ENCODE results near the gene TM9SF3.

GRCh38 chr10:96478355-96478754 lies 108.5 kb downstream of the TM9SF3 start:
- no peak for TF ChIP-seq CTCF (conservative IDR thresholded peaks at IDR 0.05; ENCODE audit: low read depth, low read length)
- no peak for TF ChIP-seq RCOR1 (IDR thresholded peaks at IDR 0.05; ENCODE audit: insufficient replicate concordance, low read length)
- no peak for TF ChIP-seq USF2 (IDR thresholded peaks at IDR 0.05; ENCODE audit: low read depth, low read length)
- no peak for TF ChIP-seq RFX5 (IDR thresholded peaks at IDR 0.05; ENCODE audit: low read depth, low read length)
- TF ChIP-seq POLR2A (IDR thresholded peaks at IDR 0.05; ENCODE audit: low read depth, low read length): no peak
- TF ChIP-seq SMC3 (IDR thresholded peaks at IDR 0.05; ENCODE audit: low read depth, low read length): no peak
- TF ChIP-seq RAD21 (IDR thresholded peaks at IDR 0.05; ENCODE audit: low read length): no peak
- no peak for TF ChIP-seq MAFK (IDR thresholded peaks at IDR 0.05; ENCODE audit: low read depth, low read length)
- no peak for TF ChIP-seq BHLHE40 (IDR thresholded peaks at IDR 0.05; ENCODE audit: low read depth, low read length)
- no peak for TF ChIP-seq CHD1 (IDR thresholded peaks at IDR 0.05; ENCODE audit: low read depth, low read length)
- no peak for TF ChIP-seq ELK1 (IDR thresholded peaks at IDR 0.05; ENCODE audit: borderline replicate concordance, low read depth, low read length)
- TF ChIP-seq NFE2L2 (IDR thresholded peaks at IDR 0.05; ENCODE audit: low read depth, low read length): no peak
- no peak for TF ChIP-seq CEBPB (IDR thresholded peaks at IDR 0.05; ENCODE audit: low read depth, low read length)
- no peak for TF ChIP-seq MXI1 (IDR thresholded peaks at IDR 0.05; ENCODE audit: borderline replicate concordance, low read depth, low read length)
